Stimulated activated CD8-positive, alpha-beta memory T cell treated with anti-CD3 and anti-CD28 coated beads, Interleukin-15, amount 100 ng/mL, for 48 hours (primary cell): ENCODE measurements around the gene STH.

Experiments
- DNase-seq, 2 donors: peaks; one replicate each; pipeline ENCODE4 v3.0.0-alpha.2; 2020; ENCODE audit warnings: low read depth in 2 of 2

Gene STH

DNA sequence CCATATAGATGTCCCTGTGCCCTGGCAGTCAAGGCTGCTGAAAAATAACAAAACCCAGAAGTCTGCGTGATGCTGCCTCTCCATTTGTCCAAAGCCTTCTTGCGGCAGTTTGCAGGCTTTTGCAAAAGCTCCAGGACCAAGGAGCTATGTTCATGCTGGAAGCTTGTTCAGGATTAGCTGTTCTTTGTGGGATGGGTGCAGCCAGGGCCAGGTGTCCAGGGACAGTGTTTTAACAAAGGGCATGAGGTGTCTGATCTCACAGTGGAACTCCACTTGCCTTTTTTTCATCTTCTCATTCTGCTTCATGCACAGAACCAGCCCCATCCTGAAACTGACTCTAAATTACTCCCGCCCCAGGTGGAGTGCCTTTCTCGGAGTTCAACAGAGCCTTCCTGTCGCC, 31.7 kb upstream of the STH start:
- DNase-seq, result no peak

DNA sequence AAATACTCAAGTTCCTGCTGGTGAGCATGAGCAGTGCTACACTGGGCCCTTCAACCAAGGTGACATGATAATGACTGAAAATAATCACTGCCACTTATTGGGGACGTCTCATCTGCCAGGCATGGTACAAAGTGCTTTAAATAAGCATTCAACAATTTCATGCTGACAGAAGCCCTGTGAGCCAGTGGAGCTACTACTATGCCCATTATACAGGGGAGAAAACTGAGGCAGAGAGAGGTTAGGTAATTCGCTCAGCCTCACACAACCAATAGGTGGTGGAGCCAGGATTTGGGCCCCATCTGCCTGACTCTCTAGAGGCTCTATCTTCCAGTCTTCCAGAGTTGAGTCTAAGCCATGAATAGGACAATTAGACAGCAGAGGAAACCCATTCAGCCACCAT, 30.3 kb upstream of the STH start:
- DNase-seq, result no peak

DNA sequence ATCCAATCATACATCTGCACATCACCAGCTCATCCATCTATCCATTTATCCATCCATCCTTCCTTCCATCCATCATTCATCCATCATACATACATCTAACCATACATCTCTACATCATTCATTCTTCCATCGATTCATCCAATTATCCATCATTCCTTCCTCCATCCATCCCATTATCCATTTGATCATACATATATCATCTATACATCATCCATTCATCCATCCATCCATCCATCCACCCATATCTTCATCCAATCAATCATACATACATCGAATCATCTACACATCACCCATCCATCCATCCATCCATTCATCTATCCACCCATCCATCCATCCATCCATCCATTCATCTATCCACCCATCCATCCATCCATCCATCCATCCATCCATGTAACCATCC, 29.3 kb upstream of the STH start:
- DNase-seq, result no peak

DNA sequence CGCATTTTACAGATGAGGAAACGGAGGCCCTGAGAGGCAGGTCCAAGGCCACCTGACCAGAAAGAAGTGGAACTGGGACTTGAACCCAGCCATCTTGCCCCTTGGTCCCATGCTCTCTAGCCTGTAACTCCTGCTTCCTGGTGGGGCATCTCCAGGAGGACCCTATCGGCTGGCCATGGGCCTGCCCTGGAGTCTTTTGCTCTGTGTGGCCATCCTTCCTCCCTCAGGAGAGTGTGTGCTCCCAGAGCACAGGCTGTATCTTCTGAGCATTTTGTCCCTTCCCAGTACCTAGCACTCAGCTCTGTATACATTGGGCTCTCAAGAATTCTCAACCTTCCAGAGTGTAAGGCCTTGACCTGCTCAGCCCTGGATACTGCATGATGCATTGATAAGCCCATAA, 28.4 kb upstream of the STH start:
- DNase-seq, result no peak

DNA sequence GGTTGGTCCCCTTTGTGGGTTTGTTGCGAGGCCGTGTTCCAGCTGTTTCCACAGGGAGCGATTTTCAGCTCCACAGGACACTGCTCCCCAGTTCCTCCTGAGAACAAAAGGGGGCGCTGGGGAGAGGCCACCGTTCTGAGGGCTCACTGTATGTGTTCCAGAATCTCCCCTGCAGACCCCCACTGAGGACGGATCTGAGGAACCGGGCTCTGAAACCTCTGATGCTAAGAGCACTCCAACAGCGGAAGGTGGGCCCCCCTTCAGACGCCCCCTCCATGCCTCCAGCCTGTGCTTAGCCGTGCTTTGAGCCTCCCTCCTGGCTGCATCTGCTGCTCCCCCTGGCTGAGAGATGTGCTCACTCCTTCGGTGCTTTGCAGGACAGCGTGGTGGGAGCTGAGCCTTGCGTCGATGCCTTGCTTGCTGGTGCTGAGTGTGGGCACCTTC, 27.3 kb upstream of the STH start:
- DNase-seq, result no peak

DNA sequence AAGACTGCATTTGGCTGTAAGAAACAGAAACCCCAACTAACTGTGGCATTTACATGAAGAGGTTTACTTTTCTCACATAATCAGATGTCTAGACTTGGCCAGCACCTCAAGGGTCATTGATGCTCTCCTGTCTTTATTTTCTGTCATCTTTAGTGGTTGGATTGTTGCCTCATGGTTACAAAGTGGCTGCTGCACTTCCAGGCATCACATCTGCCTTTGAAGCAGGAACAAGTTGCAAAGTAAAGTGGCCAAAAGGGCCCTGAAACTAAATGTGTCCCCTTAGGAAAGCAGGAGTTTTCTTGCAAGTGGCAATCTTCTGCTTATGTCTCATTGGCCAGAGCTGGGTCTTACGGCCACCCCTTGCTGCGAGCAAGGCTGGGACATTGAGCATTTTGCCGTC, 26.5 kb upstream of the STH start:
- DNase-seq, result no peak

DNA sequence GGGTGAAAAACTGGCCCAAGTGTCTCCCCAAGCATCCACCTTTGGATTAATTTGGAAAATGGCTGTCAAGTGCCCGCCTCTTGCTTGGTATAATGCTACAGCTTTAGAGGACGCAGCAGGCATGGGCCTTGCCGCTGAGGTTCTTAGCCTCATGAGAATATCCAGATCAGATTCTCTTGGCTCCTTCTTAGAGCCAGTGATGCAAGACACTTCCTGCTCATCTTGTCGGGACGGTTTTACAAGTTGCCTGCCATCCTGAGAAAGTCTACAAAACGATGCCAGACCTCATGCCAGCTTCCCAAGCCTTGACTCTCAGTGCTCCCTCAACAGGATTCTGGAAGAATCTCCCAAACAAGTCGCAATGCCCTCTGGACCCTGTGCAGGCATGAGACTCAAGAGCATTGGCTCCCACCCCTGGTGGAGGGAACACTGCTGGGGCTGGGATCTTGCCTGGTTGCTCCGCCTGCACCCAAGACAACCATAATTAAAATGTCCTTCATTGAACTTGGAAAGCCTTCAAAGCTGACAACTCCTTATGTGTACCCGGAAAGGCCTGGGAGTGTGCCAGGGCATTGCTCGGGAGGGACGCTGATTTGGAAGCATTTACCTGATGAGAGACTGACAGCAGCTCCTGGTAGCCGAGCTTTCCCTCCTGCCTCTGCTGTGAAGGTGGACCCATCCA, 25.8 kb upstream of the STH start:
- no peak for DNase-seq

DNA sequence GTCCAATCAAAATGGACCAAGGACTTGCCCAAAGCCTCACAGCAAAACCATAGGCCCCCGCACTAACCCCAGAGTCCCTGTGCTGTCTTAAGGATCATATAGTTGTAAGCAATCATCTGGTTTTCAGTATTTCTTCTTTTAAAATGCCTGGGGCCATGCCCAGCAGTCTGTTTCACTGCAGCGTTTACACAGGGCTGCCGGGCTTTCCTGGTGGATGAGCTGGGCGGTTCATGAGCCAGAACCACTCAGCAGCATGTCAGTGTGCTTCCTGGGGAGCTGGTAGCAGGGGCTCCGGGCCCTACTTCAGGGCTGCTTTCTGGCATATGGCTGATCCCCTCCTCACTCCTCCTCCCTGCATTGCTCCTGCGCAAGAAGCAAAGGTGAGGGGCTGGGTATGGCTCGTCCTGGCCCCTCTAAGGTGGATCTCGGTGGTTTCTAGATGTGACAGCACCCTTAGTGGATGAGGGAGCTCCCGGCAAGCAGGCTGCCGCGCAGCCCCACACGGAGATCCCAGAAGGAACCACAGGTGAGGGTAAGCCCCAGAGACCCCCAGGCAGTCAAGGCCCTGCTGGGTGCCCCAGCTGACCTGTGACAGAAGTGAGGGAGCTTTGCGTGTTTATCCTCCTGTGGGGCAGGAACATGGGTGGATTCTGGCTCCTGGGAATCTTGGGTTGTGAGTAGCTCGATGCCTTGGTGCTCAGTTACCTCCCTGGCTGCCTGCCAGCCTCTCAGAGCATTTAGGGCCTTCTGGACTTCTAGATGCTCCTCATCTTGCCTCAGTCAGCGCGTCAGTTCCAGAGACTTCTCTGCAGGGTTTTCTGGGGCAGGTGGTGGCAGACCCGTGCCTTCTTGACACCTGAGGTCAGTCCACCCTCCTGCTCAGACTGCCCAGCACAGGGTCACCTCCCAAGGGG, 24.8 kb upstream of the STH start:
- no peak for DNase-seq

DNA sequence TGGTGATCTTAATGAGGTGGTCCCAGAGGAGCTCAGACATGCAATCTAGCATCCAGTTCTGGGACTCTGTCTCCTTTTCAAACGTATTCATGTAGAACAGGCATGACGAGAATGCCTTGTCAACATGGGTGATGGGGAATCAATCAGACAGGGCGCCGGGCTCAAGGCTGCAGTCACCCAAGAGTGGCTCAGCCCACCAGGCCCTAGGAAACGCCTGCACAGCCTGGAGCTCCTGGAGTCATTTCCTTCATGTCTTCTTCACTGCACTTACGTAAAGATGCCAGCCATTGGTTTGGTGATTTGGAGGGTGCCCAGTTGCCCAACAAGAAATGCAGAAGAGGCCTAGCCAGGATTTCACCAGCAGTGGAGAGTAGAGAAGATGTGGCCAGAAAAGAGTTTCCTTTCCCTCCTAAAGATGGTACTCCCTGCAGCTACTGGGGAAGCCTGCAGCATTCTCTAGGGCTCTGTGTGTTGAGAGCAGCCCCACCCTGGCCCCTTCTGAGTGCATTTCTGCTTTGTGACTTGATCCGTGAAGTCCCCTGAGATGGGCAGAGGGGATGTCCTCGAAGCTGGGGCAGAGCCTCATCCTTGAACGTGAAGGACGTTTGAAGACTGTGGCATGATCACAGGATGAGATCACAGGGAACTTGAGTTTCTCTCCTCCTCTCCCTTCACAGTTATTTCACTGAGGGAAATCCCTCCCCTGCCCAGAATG, 24.0 kb upstream of the STH start:
- DNase-seq, result no peak

DNA sequence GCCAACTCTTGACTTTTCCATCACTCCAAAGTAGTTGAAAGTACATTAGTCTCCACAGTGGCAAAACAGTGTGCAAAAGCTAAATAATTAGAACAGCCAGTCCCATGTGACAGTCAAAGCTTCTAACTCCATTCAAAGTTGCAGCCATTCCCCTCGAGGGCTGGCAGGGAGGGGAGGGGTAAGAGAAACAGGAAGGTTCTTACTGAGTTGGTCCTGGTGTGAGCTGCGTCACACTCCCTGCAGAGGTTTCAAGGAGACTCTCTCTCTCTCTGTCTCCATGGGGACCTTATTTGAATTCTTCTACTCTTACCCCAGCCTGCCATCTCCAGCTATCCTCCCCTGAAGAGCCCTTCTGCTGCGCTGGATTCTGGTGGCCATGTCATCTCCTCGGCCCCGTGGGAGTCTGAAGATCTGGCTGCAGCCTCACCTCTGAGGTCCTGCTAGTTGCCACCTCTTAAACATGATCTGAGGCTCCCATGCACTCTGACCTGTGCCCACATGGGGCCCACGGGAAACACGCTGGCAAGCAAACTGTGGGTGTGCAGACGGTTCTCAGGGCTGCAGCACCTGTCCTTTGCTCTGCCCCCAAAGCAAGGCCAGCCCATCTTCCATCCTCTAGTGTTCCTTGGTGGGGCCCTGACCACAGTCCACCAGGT, 23.3 kb upstream of the STH start:
- DNase-seq, result no peak

DNA sequence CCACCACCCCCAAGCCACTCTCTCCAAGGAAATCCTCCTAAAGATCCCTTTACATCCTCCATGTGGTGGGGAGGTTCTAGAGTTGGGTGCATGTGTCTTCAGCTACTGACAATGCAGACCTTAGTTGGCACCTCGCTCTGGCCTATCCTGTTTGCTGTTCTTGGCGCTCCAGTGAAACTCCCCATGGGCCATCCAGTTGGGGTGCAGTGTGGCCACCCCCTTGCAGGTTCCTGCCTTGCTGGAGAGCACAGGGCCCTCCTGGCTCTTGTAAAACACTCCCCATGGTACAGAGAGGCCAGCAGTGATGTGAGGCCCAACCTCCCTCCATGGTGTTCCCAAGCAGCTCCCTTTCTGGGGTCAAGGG, 22.7 kb upstream of the STH start:
- no peak for DNase-seq

DNA sequence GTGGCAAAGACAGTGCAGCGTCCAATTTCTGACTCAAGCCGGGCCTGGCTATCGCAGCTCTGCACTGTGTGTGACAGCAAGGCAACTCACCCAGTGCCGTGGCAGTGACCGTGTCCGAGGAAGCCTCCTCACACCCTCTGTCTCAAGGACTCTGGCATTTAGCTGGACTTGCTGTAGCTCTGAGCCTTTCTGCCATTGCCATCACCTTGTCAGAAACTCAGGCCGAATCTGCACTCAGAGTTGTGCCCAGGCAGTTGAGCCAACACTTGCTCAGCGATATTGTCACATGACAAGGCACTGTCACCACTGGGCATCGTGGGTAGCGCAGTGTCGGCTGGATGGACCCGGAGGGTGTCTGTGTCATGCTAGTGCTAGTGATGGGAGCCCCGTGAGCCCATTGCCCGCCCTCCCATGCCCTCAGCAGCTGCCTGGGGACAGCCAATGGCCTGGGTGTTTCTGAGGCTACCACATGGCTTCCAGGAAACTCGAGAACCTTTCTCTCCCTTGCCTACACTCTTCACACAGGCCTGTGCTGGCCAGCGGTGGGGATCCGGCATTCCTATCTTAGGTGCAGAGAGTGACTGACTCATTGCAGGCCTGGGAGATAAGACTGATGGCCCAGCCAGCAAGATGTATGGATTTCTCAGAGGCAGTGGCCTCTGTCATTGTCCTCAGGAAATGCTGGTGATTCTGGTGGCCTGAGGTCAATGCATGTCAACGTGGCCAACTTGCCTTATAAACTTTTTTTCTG, 22.1 kb upstream of the STH start:
- no peak for DNase-seq

DNA sequence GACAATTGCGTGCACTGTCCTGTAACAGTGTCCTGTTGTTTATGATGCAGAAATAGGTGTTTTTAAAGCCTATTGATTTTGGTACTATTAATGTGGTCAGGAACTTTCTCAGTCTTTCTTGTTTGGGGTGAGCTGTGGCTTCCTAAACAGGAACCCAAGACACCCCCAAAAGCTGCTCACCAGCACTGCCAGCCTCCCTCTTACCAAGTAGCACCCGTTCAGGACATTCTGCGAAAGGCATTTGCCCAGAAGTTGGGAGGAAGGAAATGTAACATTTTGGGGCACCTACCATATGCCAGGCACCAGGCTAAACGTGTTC, 21.6 kb upstream of the STH start:
- DNase-seq, result no peak

DNA sequence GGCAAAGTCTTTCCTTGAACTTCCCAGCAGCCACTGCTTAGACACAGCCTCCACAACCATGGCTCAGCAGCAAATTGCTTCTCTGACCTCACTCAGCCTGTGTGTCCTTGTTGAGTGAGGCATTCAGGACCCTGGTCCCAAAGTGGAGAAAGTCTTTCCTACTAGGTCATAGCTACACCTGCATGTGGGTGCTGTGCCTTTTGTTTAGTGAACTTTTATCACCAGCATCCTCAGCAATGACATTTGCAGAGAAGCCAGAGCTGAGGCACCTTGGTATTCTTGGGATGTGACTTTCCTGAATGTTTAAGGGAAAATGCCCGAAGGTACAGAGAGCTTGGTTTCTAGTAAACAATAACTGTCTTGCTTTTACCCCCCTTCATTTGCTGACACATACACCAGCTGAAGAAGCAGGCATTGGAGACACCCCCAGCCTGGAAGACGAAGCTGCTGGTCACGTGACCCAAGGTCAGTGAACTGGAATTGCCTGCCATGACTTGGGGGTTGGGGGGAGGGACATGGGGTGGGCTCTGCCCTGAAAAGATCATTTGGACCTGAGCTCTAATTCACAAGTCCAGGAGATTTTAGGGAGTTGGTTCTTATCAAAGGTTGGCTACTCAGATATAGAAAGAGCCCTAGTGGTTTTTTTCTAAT, 20.9 kb upstream of the STH start:
- no peak for DNase-seq

DNA sequence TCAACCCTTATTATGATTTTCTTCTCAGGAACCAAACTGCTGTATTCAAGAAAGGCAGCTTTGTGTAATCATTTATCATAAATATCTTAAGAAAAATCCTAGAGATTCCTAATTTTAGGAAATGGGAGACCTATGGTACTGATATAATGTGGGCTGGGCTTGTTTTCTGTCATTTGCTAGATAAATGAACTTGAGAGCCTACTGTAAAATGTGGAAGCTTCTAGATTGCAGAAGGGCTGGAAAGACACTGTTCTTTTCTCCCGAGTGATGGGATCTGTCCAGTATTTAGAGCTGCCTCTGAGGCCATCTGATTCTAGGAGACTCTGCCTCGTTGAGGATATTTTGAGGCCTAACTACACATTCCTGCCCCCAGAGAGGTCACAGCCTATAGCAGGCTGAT, 19.9 kb upstream of the STH start:
- no peak for DNase-seq

DNA sequence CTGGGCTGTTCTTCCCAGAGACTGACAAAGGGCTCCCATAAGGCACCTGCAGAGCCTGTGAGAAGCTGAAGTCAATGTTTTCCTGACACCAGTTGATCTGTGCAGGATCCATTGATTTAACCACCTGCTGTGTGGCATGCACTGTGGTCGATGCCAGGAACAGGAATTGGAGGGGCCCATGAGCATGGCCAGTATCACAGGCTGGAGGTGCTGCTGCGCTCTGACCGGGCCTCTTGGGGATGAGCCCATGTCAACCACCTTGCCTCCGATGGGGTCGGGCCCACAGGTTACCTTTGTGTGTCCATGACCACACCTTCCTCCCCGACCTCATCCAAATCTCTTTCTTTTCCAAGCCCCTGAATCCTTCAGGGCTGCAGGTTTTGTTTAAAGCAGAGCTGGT, 18.2 kb upstream of the STH start:
- no peak for DNase-seq

DNA sequence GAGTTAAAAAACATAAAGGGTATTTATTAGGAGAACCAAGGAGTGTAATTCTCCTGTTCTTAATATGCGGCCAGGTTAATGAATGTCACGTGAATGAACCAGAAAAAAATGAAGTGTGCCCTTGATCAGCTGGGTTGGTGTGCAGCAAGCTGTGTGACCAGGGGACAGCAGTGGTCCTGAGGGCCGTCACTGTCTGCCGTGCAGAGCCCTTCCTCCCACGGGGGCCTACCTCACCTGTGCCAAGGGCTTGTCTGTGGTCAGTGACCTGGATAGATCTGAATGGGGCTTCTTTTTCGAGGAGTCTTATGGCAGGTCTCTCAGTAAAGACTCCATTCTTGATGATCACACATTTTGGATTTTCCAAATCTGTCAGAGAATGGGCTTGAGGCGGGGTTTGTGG, 17.7 kb upstream of the STH start:
- DNase-seq, result no peak

DNA sequence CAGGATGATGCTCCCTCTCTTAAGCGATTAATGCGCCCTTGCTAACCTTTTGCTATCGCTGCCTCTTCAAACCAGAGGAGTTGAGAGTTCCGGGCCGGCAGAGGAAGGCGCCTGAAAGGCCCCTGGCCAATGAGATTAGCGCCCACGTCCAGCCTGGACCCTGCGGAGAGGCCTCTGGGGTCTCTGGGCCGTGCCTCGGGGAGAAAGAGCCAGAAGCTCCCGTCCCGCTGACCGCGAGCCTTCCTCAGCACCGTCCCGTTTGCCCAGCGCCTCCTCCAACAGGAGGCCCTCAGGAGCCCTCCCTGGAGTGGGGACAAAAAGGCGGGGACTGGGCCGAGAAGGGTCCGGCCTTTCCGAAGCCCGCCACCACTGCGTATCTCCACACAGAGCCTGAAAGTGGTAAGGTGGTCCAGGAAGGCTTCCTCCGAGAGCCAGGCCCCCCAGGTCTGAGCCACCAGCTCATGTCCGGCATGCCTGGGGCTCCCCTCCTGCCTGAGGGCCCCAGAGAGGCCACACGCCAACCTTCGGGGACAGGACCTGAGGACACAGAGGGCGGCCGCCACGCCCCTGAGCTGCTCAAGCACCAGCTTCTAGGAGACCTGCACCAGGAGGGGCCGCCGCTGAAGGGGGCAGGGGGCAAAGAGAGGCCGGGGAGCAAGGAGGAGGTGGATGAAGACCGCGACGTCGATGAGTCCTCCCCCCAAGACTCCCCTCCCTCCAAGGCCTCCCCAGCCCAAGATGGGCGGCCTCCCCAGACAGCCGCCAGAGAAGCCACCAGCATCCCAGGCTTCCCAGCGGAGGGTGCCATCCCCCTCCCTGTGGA, 16.0 kb upstream of the STH start:
- DNase-seq, result no peak

DNA sequence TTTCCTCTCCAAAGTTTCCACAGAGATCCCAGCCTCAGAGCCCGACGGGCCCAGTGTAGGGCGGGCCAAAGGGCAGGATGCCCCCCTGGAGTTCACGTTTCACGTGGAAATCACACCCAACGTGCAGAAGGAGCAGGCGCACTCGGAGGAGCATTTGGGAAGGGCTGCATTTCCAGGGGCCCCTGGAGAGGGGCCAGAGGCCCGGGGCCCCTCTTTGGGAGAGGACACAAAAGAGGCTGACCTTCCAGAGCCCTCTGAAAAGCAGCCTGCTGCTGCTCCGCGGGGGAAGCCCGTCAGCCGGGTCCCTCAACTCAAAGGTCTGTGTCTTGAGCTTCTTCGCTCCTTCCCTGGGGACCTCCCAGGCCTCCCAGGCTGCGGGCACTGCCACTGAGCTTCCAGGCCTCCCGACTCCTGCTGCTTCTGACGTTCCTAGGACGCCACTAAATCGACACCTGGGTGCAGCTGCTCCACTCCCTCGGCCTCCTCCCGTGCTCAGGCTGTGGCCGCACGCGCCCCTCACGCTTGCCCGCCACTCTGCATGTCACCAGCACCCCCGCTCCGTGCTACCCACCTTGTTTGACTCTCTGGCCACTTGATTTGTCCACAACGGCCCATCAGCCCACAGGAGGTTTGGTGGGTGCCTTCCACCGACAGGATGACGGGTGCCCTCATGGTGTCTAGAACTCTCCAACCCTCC, 15.3 kb upstream of the STH start:
- DNase-seq, result no peak

DNA sequence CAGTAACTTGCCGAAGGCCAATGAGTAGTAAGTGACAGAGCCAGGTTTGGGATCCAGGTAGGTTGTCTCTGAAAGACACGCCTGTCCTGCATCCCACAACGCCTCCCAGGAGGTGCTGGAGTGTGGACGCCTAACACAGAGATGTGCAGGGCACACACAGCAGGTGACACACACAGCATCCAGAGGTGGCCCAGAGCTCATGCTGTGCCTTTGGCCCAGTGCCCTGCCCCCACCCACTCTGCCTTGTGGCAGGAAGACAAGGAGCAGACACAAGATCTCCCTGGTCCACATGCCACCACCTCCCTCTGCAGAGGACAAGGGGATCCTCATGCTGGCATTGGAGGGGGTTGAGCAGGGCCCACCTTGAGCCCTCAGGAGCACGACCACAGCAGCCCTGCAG, 14.7 kb upstream of the STH start:
- DNase-seq, result no peak
